Inferior parietal cortex (tissue), 1 donor: Measurements from ENCODE around the gene TP53AIP1.

Experiments used
- DNase-seq: peaks from one replicate; pipeline ENCODE4 v3.0.0-alpha.2; 2016; ENCODE audit errors: extremely low spot score

The TP53AIP1 gene

GRCh38 chr11:128906185-128907050, 36.3 kb downstream of the TP53AIP1 start:
- no peak for DNase-seq

- no peak for DNase-seq
Measured at GRCh38 chr11:128905345-128906184, 37.1 kb downstream of the TP53AIP1 start.

- no peak for DNase-seq
Measured at GRCh38 chr11:128904656-128905344, 37.9 kb downstream of the TP53AIP1 start.

GRCh38 chr11:128904303-128904655, 38.4 kb downstream of the TP53AIP1 start:
- no peak for DNase-seq

GRCh38 chr11:128903248-128904061, 39.2 kb downstream of the TP53AIP1 start:
- no peak for DNase-seq

- no peak for DNase-seq
Measured at GRCh38 chr11:128902515-128903066, 40.1 kb downstream of the TP53AIP1 start.

GRCh38 chr11:128901653-128902514, 40.8 kb downstream of the TP53AIP1 start:
- DNase-seq: no peak

- no peak for DNase-seq
Measured at GRCh38 chr11:128900468-128900867, 42.2 kb downstream of the TP53AIP1 start.

- no peak for DNase-seq
Measured at GRCh38 chr11:128898580-128899344, 43.9 kb downstream of the TP53AIP1 start.

GRCh38 chr11:128897826-128898225, 44.8 kb downstream of the TP53AIP1 start:
- DNase-seq: no peak

- DNase-seq: no peak
Measured at GRCh38 chr11:128896356-128896755, 46.3 kb downstream of the TP53AIP1 start.

- DNase-seq: no peak
Measured at GRCh38 chr11:128895526-128895925, 47.1 kb downstream of the TP53AIP1 start.

GRCh38 chr11:128894685-128895084, 48.0 kb downstream of the TP53AIP1 start:
- DNase-seq: no peak

GRCh38 chr11:128894286-128894681, 48.4 kb downstream of the TP53AIP1 start:
- DNase-seq: no peak

GRCh38 chr11:128893578-128894285, 48.9 kb downstream of the TP53AIP1 start:
- no peak for DNase-seq

- DNase-seq: no peak
Measured at GRCh38 chr11:128892866-128893565, 49.7 kb downstream of the TP53AIP1 start.

GRCh38 chr11:128891913-128892398, 50.7 kb downstream of the TP53AIP1 start:
- DNase-seq: no peak
